NCI-H2107 (cell line): Measurements from ENCODE around the gene COL5A1.
"Not testable (repeated sequence)": the region's sequence is repeated elsewhere in the genome, so short reads cannot be mapped to it uniquely, and the experiment has no call there.

ENCODE experiments used
- DNase-seq: peaks from one replicate; lab custom pipeline; 2025; lab: John Stamatoyannopoulos, UW

COL5A1 gene

DNA sequence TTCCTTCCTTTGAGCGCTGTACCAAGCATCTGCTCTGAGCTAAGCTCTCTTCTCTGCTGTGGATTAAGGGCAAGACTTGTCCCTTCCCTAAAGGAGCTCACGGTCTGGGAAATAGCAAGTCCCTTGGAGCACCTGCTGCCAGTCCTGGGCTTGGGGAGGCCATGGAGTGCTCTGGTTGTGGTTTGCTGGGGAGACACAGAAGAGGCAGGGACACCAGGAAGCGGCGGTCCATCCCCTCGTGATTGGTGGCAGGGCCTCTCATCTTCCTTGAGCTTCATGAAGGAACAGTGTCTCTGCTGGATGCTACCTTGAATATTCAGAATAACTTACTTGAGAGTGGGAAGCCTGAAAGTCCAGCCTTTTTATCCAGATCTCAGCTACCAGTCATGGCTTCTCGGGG lies 35.3 kb downstream of the COL5A1 start:
- DNase-seq = no peak

DNA sequence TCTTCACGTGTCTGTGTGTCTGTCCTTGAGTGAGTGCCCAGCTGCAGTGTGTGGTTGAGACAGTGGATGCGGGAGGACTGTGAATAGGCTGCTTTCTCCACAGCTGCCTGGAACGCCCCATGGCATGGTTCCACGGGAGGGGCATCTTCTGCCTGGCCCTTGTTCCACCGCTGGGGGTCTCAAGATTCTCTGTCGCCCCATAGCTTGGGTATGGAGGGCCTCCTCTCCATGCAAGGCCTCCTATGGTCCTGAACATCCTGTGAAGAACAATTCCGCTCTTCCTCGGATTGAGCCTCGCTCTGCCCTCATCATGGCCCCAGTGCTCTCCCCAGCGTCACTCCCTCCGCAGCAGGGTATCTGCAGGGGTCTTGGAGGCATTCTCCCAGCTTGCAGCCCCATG lies 36.1 kb downstream of the COL5A1 start:
- no peak for DNase-seq

DNA sequence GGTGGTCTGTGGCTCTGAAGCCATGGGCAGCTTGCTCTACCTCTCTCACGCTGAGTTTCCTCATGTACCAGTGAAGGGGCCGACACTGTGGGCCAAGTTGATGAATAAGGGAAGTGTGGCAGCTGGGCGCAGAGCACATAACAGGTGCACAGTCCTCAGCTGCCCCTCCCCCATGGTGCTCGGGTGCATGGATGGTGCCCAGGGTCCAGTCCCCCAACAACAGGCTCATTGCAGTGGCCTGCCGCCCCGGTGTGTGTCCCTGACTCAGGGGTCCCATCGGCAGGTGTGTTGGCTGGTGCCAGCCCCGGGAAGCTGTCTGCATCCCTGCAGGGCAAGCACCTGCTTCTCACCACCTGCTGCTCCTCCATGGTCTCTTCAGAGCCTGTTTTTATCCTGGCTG lies 36.6 kb downstream of the COL5A1 start:
- no peak for DNase-seq

DNA sequence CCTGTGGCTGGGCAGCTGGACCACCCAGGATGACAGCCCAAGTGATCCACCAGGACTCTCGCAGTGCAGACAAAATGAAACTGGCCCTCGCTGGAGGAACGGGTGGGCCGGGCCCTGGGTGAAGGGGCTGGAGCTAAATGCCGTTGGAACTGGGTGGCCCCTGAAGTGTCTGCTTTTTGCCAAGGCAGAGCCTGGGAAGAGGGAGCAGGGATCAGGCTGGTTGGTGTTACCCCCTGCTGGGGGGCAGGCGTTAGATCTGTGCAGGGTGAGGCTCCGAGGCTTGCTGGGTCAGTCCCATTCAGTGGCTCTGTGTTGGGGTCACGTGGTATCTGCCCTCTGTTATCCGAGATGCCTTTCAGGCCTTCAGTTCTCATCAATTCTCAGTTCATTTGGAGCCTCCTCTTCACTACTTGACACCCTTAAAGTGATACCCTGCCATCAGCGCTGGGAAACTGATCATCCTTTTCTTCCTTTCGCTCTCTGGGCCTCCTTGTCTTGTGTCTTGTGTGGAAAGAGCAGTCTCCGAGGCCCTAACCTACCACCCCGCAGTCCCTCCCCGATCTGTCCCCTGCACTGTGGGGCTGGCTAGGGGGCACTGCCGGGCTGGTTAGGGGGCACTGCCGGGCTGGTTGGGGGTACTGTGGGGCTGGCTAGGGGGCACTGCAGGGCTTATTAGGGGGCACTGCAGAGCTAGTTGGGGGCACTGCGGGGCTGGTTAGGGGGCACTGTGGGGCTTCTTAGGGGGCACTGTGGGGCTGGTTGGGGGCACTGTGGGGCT lies 37.3 kb downstream of the COL5A1 start:
- DNase-seq = no peak

DNA sequence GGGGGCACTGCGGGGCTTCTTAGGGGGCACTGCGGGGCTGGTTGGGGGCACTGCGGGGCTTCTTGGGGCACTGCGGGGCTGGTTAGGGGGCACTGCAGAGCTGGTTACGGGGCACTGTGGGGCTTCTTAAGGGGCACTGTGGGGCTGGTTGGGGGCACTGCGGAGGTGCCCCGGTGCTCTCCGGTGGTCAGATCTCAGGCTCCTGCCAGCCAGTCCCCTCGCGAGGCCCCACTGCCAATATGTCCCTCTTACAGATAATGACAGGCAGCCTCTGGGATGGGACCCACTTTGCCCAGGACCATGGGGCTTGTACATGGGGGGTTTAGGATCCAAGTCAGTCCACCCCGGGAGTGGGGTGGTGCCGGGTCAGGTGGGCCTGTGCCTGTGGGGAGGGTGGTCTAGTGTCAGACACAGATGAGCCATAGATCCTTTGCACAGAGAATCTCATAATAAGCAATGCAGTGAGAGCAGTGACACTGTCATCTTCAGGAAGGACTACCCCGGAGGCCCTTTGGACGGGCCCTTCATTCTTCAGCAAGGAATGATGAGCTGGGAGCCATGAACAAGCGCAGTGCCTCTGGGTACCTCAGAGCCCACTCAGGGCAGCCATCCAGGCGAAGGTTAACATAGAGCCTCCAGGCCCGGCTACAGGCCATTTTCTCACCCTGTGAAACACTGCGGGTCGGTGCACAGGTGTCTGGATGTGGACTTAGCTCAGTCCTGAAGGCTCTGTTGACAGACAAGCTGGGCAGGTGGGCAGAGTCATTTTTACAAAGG lies 38.2 kb downstream of the COL5A1 start:
- DNase-seq = no peak

DNA sequence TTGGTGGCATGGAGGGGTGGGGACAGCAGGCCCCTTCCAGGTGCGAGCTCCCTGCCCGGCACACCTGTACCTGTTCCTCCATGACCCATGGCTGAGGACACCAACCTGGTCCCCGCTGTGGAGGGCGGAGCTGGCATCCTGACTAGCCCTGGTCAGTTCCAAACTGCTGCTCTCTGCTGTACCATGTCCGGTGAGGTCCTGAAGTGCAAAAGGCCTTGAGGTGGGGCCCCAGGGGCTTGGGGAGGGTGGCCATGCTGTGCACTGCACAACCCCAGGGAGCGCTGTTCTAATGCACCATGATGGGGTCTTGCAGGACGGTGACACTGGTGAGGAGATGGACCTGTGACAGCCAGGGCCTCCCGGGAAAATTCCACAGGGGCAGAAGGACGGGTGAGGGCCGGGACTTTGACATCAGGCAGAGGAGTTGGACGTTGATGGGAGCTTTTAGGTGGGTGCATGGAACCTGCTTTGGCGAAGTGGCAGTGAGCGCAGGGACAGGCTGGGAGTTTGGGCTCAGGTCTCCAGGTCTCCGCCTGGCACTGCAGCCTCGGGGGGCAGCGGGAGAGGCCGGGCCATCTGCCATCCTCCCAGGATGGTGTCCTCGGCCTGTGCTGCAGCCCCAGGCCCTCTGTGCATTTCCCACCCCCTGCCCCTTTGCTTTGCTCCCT lies 38.9 kb downstream of the COL5A1 start:
- no peak for DNase-seq

GRCh38 chr9:134681061-134681661 lies 39.6 kb downstream of the COL5A1 start:
- DNase-seq = no peak

- no peak for DNase-seq
Observed at GRCh38 chr9:134682026-134682425, 40.4 kb downstream of the COL5A1 start.

- DNase-seq = no peak
Observed at GRCh38 chr9:134682651-134683364, 41.2 kb downstream of the COL5A1 start.

DNA sequence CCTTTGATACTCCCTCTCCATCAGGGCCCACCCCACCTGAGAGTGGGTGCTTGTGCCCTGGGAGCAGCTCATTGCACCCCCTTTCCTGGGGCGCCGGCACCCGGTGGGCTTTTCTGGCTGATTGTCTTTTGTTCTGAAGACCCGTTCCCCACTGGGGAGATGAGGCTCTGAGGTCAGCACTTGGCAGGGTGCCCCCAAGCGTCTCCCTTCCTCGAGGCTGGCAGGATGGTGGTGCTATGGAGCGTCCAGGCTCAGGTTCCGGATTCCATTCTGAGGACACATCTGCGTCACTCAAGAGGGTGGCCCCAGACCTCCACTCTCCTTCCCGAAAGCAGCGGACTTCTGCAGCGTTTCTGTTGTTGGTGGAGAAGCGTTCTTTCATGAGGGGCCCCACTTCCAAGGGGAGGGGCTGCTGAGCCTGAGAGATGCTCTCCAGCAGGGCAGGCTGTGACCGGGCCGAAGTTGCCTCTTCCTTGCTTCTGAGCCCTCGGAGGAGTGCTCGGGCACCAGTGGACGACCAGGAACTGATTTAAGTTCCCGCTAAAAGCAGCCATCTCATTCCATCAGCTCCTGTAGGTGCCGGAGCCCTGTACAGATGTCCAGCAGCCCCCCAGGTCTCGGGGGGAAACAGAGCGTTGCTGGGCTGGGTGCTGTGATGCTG lies 42.2 kb downstream of the COL5A1 start:
- no peak for DNase-seq

DNA sequence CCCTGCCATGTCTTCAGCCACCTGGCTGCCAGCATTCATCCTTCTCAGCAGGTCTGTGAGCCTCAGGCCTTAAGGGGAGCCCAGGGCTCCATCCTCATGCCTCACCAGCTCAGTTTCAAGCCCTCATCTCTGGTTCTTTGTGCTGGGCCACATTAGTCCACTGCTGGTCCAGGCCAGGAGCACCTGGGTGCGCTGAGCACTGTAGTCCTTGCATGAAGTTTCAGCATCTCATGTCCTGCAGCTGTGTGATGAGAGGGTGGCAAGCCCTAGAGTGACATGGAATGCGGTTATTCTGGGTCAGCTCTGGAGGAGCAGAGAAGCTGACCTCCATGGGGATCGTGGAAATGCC lies 42.7 kb downstream of the COL5A1 start:
- DNase-seq = no peak

- not testable (repeated sequence) for DNase-seq
Observed at GRCh38 chr9:134684941-134685340, 43.3 kb downstream of the COL5A1 start.

- no peak for DNase-seq
Observed at GRCh38 chr9:134685784-134686183, 44.2 kb downstream of the COL5A1 start.

DNA sequence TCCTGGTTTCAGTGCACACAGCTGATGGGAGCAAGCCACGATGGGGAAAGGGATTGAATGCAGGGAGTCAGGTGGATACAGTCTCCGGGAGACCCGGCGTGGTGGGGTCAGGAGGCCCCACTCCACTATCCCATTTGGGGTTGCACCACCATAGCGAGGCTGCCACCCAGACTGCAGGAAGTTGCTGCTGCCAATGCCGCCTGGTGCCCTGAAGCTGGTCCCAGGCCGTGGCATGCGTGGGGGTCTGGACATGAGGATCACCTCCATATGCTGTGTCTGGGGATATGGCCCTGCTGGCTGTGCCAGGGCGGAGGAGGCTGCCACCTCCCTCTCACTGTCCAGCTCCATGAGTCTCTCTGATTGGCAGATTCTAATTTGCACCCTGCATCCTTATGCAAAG lies 45.3 kb downstream of the COL5A1 start:
- DNase-seq = no peak

DNA sequence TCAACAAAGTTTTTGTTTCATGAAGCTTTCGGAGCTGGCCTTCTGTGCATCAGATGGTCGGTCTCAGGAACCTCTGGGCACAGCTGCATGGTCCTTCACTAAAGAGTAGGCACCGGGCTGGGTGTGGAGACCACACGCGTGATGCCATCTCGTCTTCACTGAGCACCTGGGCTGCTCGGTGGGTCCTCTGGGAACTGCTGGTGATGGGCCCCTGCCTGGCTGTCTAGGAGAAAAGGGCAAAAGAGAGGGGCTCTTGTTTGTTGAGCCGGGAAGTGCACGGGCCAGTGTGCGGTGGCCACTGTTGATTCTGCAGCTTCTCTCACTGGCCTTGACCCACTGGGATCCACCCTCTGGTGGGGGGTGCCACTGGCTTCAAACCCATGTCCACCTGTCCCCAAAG lies 46.0 kb downstream of the COL5A1 start:
- no peak for DNase-seq

GRCh38 chr9:134688231-134688630 lies 46.6 kb downstream of the COL5A1 start:
- DNase-seq = no peak

DNA sequence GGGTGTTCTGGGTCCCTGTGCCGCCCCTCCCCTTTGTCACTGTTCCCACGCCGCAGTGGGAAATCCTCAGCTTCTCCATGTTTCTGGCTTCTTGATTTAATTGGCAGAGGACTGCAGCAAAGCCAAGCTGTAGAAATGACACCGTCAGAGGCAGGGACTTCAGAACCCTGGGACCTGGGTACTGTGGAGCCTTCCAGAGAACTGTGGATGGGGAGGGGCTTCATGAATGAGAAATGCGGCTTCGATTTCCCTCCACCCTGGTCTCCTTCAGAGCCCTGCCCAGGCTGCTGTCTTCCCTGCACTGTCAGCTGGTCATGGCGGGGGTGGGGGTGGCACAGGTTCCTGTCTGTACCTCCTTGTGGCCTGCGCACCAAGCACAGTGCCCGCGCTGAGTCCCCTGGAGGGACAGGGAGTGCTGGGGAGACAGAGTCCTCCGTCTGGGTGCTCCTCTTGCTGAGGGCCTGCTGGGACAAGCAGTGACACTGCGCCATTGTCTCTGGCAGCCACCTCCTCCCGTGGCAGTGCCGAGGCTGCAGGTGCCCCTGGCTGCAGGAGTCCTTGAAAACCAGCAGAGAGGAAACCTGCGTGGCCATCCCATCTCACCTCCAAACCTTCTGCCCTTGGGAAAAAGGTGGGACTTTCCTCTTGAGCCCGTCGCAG lies 47.2 kb downstream of the COL5A1 start:
- DNase-seq = no peak

DNA sequence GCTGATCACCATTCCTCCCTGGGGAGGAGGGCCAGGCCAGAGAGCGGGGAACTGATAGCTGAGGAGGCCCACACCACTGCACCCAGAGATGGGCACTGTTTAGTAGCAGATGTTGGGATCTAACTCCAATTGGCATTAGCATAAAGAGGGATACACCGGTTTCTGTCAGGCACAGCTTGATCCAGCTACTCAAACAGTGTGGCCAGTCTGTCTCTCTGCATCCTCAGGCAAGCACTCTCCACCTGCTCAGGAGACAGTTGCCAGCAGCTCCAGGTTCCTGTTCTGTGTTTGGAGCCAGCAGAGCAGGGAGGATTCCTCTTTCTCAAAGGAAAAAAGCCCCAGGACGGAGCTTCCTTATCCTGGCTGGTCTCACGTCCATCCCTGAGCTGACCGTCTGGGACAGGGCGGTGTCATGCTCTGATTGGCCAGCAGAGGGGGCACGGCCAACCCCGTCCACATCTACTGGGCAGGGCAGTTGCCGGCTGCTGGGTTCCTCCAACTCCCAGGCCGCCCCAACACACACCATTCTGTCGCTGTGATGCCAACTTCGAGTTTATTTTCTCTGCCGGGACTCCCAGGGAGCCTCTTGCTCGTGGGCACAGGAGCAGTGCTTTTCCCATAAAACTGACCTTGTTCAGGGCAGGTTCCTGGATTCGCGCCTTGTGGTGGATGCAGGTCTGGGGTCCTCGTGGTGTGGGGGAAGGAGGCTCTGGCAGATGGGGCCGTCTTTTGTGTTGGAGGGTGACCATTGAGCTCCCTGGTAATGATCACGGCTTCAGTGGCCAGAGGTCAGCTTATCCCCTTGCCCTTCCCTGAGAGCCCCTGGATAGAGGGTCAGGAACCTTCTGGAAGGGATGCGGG lies 47.9 kb downstream of the COL5A1 start:
- DNase-seq = no peak

GRCh38 chr9:134690301-134690751 lies 48.7 kb downstream of the COL5A1 start:
- DNase-seq = no peak
